H1 (cell line): Measurements from ENCODE around the gene KIF26B. TPM values are rescaled to one million over a fixed set of nuclear protein-coding genes. Genes with fewer than 3 reads are reported as not detected.

Experiments
- CTCF ChIA-PET: fragments of 300-600 bp; sonication (Branson Sonifier 250); formaldehyde crosslinking; loops from one replicate; lab custom pipeline; 2021; ENCODE audit not compliant: partially characterized antibody; lab: Charles Lee
- POLR2A ChIA-PET: fragments of 300-600 bp; sonication (Branson Sonifier 250); formaldehyde crosslinking; loops from one replicate; lab custom pipeline; 2021; ENCODE audit warnings: inconsistent platforms; ENCODE audit not compliant: partially characterized antibody; lab: Charles Lee
- DNase-seq, 2 experiments: peaks; one replicate each; pipeline versions ENCODE4 v3.0.0 to v3.0.0-alpha.2; 2010 to 2022; ENCODE audit warnings: low spot score in 2 of 2, low read depth in 1 of 2, mixed read lengths in 1 of 2
- FAIRE-seq: peaks from 2 replicates; lab custom pipeline; 2011; peaks lifted over from hg19 to GRCh38; lab: Jason Lieb, UNC
- H2AFZ ChIP-seq: 2 replicates; pipeline ENCODE4 v1.8.1; 2012; ENCODE audit warnings: low read length, inconsistent platforms
- H2AK5ac ChIP-seq: 2 replicates; pipeline ENCODE4 v1.6.1; 2013; ENCODE audit warnings: low read depth, low read length
- H2BK120ac ChIP-seq: replicated peaks from 2 replicates; pipeline ENCODE3; 2013; ENCODE audit warnings: low read depth, low read length, inconsistent platforms
- H2BK12ac ChIP-seq: 2 replicates; pipeline ENCODE4 v1.6.1; 2013; ENCODE audit warnings: low read depth, low read length
- H2BK15ac ChIP-seq: 2 replicates; pipeline ENCODE4 v1.6.1; 2013; ENCODE audit warnings: low read length
- H2BK20ac ChIP-seq: 2 replicates; pipeline ENCODE4 v1.6.1; 2013; ENCODE audit warnings: low read length
- H2BK5ac ChIP-seq: 2 replicates; pipeline ENCODE4 v1.6.1; 2013; ENCODE audit warnings: low read depth, low read length
- H3K14ac ChIP-seq: 2 replicates; pipeline ENCODE4 v1.6.1; 2013; ENCODE audit warnings: inconsistent platforms; ENCODE audit not compliant: insufficient read length
- H3K18ac ChIP-seq: 2 replicates; pipeline ENCODE4 v1.6.1; 2013; ENCODE audit warnings: low read length; ENCODE audit errors: extremely low read depth
- H3K23ac ChIP-seq: 2 replicates; pipeline ENCODE4 v1.6.1; 2013; ENCODE audit warnings: inconsistent platforms; ENCODE audit not compliant: insufficient read length
- H3K23me2 ChIP-seq: 2 replicates; pipeline ENCODE4 v1.6.1; 2013; ENCODE audit warnings: low read depth, low read length
- H3K27ac ChIP-seq: 2 replicates; pipeline ENCODE4 v1.6.1; 2011; ENCODE audit warnings: low read depth, low read length, inconsistent platforms
- H3K27me3 ChIP-seq, 4 experiments: replicated peaks in 1 of 4; 1 replicate in 1 of 4; 2 replicates in 3 of 4; pipeline versions ENCODE4 v1.6.1 to v1.8.1; 2011 to 2013; ENCODE audit warnings: low read length in 3 of 4, mild to moderate bottlenecking in 3 of 4, inconsistent platforms in 2 of 4, mixed read lengths in 2 of 4, moderate library complexity in 1 of 4; ENCODE audit not compliant: control insufficient read depth in 3 of 4, insufficient read depth in 3 of 4; ENCODE audit errors: extremely low read depth in 1 of 4
- H3K36me3 ChIP-seq, 4 experiments: 2 replicates each; pipeline versions ENCODE4 v1.6.1 to v1.8.1; 2011 to 2013; ENCODE audit warnings: mild to moderate bottlenecking in 4 of 4, low read length in 3 of 4, moderate library complexity in 2 of 4, control low read depth in 1 of 4, inconsistent platforms in 1 of 4; ENCODE audit not compliant: insufficient read depth in 4 of 4, control insufficient read depth in 2 of 4
- H3K4ac ChIP-seq: replicated peaks from 2 replicates; pipeline ENCODE3; 2013; ENCODE audit warnings: low read length, low read depth, mixed read lengths, inconsistent platforms; ENCODE audit not compliant: insufficient read length
- H3K4me1 ChIP-seq, 4 experiments: replicated peaks in 1 of 4; 1 replicate in 1 of 4; 2 replicates in 3 of 4; pipeline versions ENCODE4 v1.6.1 to v1.8.1; 2011 to 2013; ENCODE audit warnings: low read length in 3 of 4, inconsistent platforms in 2 of 4, mixed read lengths in 1 of 4; ENCODE audit not compliant: insufficient read depth in 4 of 4, control insufficient read depth in 3 of 4
- H3K4me2 ChIP-seq, 2 experiments: 2 replicates each; pipeline versions ENCODE4 v1.6.1 to v1.8.1; 2011 to 2013; ENCODE audit warnings: low read depth in 2 of 2, low read length in 2 of 2, control low read depth in 1 of 2, inconsistent platforms in 1 of 2, mild to moderate bottlenecking in 1 of 2; ENCODE audit not compliant: insufficient read depth in 1 of 2
- H3K4me3 ChIP-seq, 4 experiments: fragments of 200-600, 300-600 bp in 1 of 4; sonication (generic), shearing (Covaris generic), sonication (Bioruptor Twin) in 1 of 4; 2 replicates each; pipeline versions ENCODE4 v1.5.1 to v1.8.1; 2011 to 2016; ENCODE audit warnings: low read length in 4 of 4, low read depth in 3 of 4, control low read depth in 2 of 4, inconsistent platforms in 2 of 4, mild to moderate bottlenecking in 2 of 4, mixed read lengths in 1 of 4, moderate library complexity in 1 of 4; ENCODE audit not compliant: insufficient read depth in 2 of 4; ENCODE audit errors: extremely low read depth in 1 of 4
- H3K56ac ChIP-seq: replicated peaks from 2 replicates; pipeline ENCODE3; 2013; ENCODE audit warnings: low read depth, mild to moderate bottlenecking, mixed read lengths, low read length, inconsistent platforms; ENCODE audit not compliant: insufficient read length
- H3K79me1 ChIP-seq: 2 replicates; pipeline ENCODE4 v1.6.1; 2013; ENCODE audit warnings: low read depth, low read length, control low read depth
- H3K79me2 ChIP-seq, 2 experiments: 2 replicates each; pipeline versions ENCODE4 v1.6.1 to v1.8.1; 2012 to 2013; ENCODE audit warnings: low read length in 2 of 2, mild to moderate bottlenecking in 2 of 2, inconsistent platforms in 1 of 2; ENCODE audit not compliant: insufficient read depth in 2 of 2, control insufficient read depth in 1 of 2
- H3K9ac ChIP-seq, 4 experiments: replicated peaks in 1 of 4; 1 replicate in 1 of 4; 2 replicates in 3 of 4; pipeline versions ENCODE4 v1.6.1 to v1.8.1; 2011 to 2013; ENCODE audit warnings: low read depth in 3 of 4, low read length in 3 of 4, control low read depth in 2 of 4, mild to moderate bottlenecking in 2 of 4, moderate library complexity in 2 of 4, inconsistent platforms in 1 of 4; ENCODE audit errors: extremely low read depth in 1 of 4
- H3K9me3 ChIP-seq, 2 experiments: 2 replicates each; pipeline versions ENCODE4 v1.6.1 to v1.8.1; 2012 to 2013; ENCODE audit warnings: mild to moderate bottlenecking in 2 of 2, moderate library complexity in 2 of 2, control low read depth in 1 of 2, inconsistent platforms in 1 of 2, low read depth in 1 of 2, low read length in 1 of 2, mixed read lengths in 1 of 2; ENCODE audit not compliant: insufficient read depth in 2 of 2
- H4K20me1 ChIP-seq, 2 experiments: replicated peaks in 1 of 2; 2 replicates each; pipeline versions ENCODE3 to v1.8.1; 2011 to 2013; ENCODE audit warnings: inconsistent platforms in 2 of 2, low read length in 2 of 2, mild to moderate bottlenecking in 1 of 2; ENCODE audit not compliant: insufficient read depth in 2 of 2, control insufficient read depth in 1 of 2
- H4K5ac ChIP-seq: 2 replicates; pipeline ENCODE4 v1.6.1; 2013; ENCODE audit warnings: low read length, low read depth, mixed read lengths, inconsistent platforms; ENCODE audit not compliant: insufficient read length
- H4K8ac ChIP-seq: 2 replicates; pipeline ENCODE4 v1.8.0; 2013; ENCODE audit warnings: mild to moderate bottlenecking, moderate library complexity, low read length, inconsistent platforms; ENCODE audit not compliant: insufficient read depth; ENCODE audit errors: extremely low read depth
- H4K91ac ChIP-seq: replicated peaks from 2 replicates; pipeline ENCODE3; 2013; ENCODE audit warnings: low read length, mixed read lengths, inconsistent platforms; ENCODE audit not compliant: insufficient read length
- CHD1 ChIP-seq: IDR thresholded peaks from 2 replicates; pipeline ENCODE4 v1.6.1; 2012; ENCODE audit warnings: low read depth, low read length, improper control_type of control experiment
- KDM1A ChIP-seq: fragments of 200-600, 300-600 bp; sonication (generic); IDR thresholded peaks from 2 replicates; pipeline ENCODE4 v1.7.1; 2016; ENCODE audit warnings: mild to moderate bottlenecking, low read length, borderline replicate concordance
- PHF8 ChIP-seq: fragments of 200-600 bp; sonication (generic); conservative IDR thresholded peaks from 2 replicates; pipeline ENCODE4 v1.7.1; 2012; ENCODE audit warnings: low read depth, mild to moderate bottlenecking, inconsistent platforms, low read length, moderate library complexity
- WGBS, 2 experiments: shearing (Covaris generic) in 1 of 2; methylation state at CpG; one replicate each; pipeline versions ENCODE4 v1.1.6 to v1.1.7; 2013 to 2015; ENCODE audit warnings: low lambda C conversion rate in 2 of 2, mixed read lengths in 2 of 2, inconsistent platforms in 1 of 2, low coverage in 1 of 2, missing lambda C conversion rate in 1 of 2; ENCODE audit not compliant: insufficient replicate concordance in 2 of 2, insufficient coverage in 1 of 2, insufficient read length in 1 of 2; ENCODE audit errors: extremely low coverage in 1 of 2, missing lambda C conversion rate in 1 of 2; 5-methylcytosine and 5-hydroxymethylcytosine counted together
- polyA plus RNA-seq, 7 experiments: library from polyadenylated mRNA; depleted of rRNA in 3 of 7; stranded (reverse) in 5 of 7; unstranded in 2 of 7; fragments of >200 nt in 5 of 7; fragments of 200-250 nt in 2 of 7; gene quantifications; 1 replicate in 5 of 7; 2 replicates in 1 of 7; 4 replicates in 1 of 7; pipeline versions ENCODE4 v1.2.1 to v1.2.3, GENCODE V29; 2011 to 2013; ENCODE audit warnings: missing spikeins in 2 of 7, mixed read lengths in 2 of 7
- total RNA-seq: library from RNA; stranded (reverse); fragmentation: NEBNext Ultra II Directional; extraction: Animal tissue kit (Norgen Biotek cat#: 25700); gene quantifications from 2 replicates; pipeline ENCODE4 v1.2.1, GENCODE V29; 2021

KIF26B gene
- total and polyA plus RNA-seq, 2 of the 8 experiments (the other 6 are each of a cell fraction or from before 2014, with no cell fraction given) = 0.06 to 0.28 TPM

DNA sequence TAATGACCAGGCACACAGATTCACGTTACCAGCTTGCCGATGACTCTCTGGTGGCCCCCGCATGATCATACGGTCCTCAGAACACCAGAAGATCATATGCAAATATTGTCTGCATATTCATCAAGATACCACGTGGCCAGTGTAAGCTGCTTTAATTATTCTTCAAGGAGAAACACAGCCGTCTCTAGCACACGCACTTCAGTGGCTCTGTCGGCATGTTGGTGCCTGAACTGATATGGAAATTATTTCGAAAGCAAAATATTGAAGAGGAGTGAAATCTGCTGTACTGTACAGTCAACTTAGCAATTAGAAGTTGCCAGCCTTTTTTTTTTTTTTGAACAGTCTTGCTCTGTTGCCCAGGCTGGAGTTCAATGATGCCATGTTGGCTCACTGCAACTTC is 5.9 kb upstream of the KIF26B start:
- H3K23me2 ChIP-seq = peaks cover 5% of the 10 kb centered on the region; the same call in 1 of the 2 replicates
- POLR2A ChIA-PET = no interaction called here

More for the DNA sequence above, 5.9 kb upstream of the KIF26B start:
- H2BK5ac ChIP-seq = no peak overlapping the region
- no peaks in the 10 kb centered on the region for H3K9me3 ChIP-seq
- no peak for DNase-seq
- H2BK20ac ChIP-seq = no peak overlapping the region
- H2AK5ac ChIP-seq = no peak overlapping the region
- no peak overlapping the region for H4K5ac ChIP-seq
- no peak overlapping the region for H3K18ac ChIP-seq
- TF ChIP-seq PHF8 (no peak), CHD1 (no peak), KDM1A (no peak)
- CTCF ChIA-PET = interaction anchor here (0.7 to 1.9 kb wide), 6 partner anchors 8 to 537 kb away, joined by 3 to 7 read pairs (median 4); no protein-coding TSS in a partner anchor
- no peak overlapping the region for H2AFZ ChIP-seq
- FAIRE-seq = no peak
- H4K20me1 ChIP-seq = peaks cover 0 to 4% of the 10 kb centered on the region in 2 experiments
- peaks cover 0 to 8% (median 4%) of the 10 kb centered on the region in 4 experiments; a peak in 3 of 7 replicates for H3K4me1 ChIP-seq
- H3K79me2 ChIP-seq = no peaks in the 10 kb centered on the region
- H3K79me1 ChIP-seq = no peaks in the 10 kb centered on the region
- H3K27ac ChIP-seq = no peak overlapping the region
- no peak overlapping the region for H2BK120ac ChIP-seq
- no peak overlapping the region for H3K9ac ChIP-seq
- H3K4me2 ChIP-seq = no peak overlapping the region
- H3K36me3 ChIP-seq = no peaks in the 10 kb centered on the region
- no peak overlapping the region for H4K91ac ChIP-seq
- 76% methylated on average over 9 of the region's 9 CpGs; no CpG with 5 or more reads in 1 of the 2 experiments for WGBS, 2 experiments
- no peak overlapping the region for H2BK12ac ChIP-seq
- H3K27me3 ChIP-seq = peaks cover 7 to 9% (median 8%) of the 10 kb centered on the region in 4 experiments
- no peak overlapping the region for H3K56ac ChIP-seq
- no peak overlapping the region for H3K4ac ChIP-seq
- H3K23ac ChIP-seq = no peak overlapping the region
- no peak overlapping the region for H4K8ac ChIP-seq
- no peak overlapping the region for H3K4me3 ChIP-seq
- no peak overlapping the region for H2BK15ac ChIP-seq
- H3K14ac ChIP-seq = no peak overlapping the region
